HEK293 (cell line): ENCODE results near the gene RBM20.
A peak's percentile ranks its signal among the peaks of the same experiment; 100 is the strongest.

Source experiments
- EGR2 ChIP-seq: fragments of 450-650 bp; formaldehyde crosslinking; IDR thresholded peaks from 2 replicates; pipeline ENCODE4 v1.5.1; 2016; ENCODE audit warnings: low read depth, missing biosample characterization, missing genetic modification characterization
- FEZF1 ChIP-seq: fragments of 450-650 bp; formaldehyde crosslinking; IDR thresholded peaks from 2 replicates; pipeline ENCODE4 v1.5.1; 2016; ENCODE audit warnings: missing biosample characterization, missing genetic modification characterization
- HOXA7 ChIP-seq: sonication (generic); formaldehyde crosslinking; IDR thresholded peaks from 2 replicates; pipeline ENCODE4 v1.8.1; 2022; ENCODE audit warnings: missing genetic modification reagents, borderline replicate concordance
- MEIS1 ChIP-seq: sonication (generic); formaldehyde crosslinking; IDR thresholded peaks from 2 replicates; pipeline ENCODE4 v1.8.1; 2022; ENCODE audit warnings: missing genetic modification reagents, mild to moderate bottlenecking, borderline replicate concordance
- OVOL3 ChIP-seq: fragments of 450-650 bp; formaldehyde crosslinking; IDR thresholded peaks from 2 replicates; pipeline ENCODE4 v1.5.1; 2016; ENCODE audit warnings: missing biosample characterization, missing genetic modification characterization
- REPIN1 ChIP-seq: fragments of 450-650 bp; formaldehyde crosslinking; IDR thresholded peaks from 2 replicates; pipeline ENCODE4 v1.5.1; 2017; ENCODE audit warnings: missing biosample characterization, missing genetic modification characterization, low read depth
- SP7 ChIP-seq: fragments of 450-650 bp; formaldehyde crosslinking; IDR thresholded peaks from 2 replicates; pipeline ENCODE4 v1.5.1; 2016; ENCODE audit warnings: missing biosample characterization, missing genetic modification characterization
- WT1 ChIP-seq: fragments of 450-650 bp; formaldehyde crosslinking; IDR thresholded peaks from 2 replicates; pipeline ENCODE4 v1.5.1; 2016; ENCODE audit warnings: missing biosample characterization, missing genetic modification characterization
- ZNF133 ChIP-seq: fragments of 450-650 bp; formaldehyde crosslinking; IDR thresholded peaks from 2 replicates; pipeline ENCODE4 v1.5.1; 2016; ENCODE audit warnings: missing biosample characterization, missing genetic modification characterization
- ZNF211 ChIP-seq: fragments of 450-650 bp; formaldehyde crosslinking; IDR thresholded peaks from 2 replicates; pipeline ENCODE4 v1.5.1; 2016; ENCODE audit warnings: low read depth, missing biosample characterization, missing genetic modification characterization
- ZNF23 ChIP-seq: fragments of 450-650 bp; formaldehyde crosslinking; IDR thresholded peaks from 2 replicates; pipeline ENCODE4 v1.5.1; 2016; ENCODE audit warnings: missing biosample characterization, missing genetic modification characterization, borderline replicate concordance
- ZNF239 ChIP-seq: fragments of 450-650 bp; formaldehyde crosslinking; IDR thresholded peaks from 2 replicates; pipeline ENCODE4 v1.5.1; 2016; ENCODE audit warnings: missing biosample characterization, missing genetic modification characterization
- ZNF248 ChIP-seq: fragments of 450-650 bp; formaldehyde crosslinking; IDR thresholded peaks from 2 replicates; pipeline ENCODE4 v1.5.1; 2017; ENCODE audit warnings: missing biosample characterization, missing genetic modification characterization
- ZNF416 ChIP-seq: fragments of 450-650 bp; formaldehyde crosslinking; IDR thresholded peaks from 2 replicates; pipeline ENCODE4 v1.5.1; 2016; ENCODE audit warnings: missing biosample characterization, missing genetic modification characterization
- ZNF426 ChIP-seq: fragments of 450-650 bp; formaldehyde crosslinking; IDR thresholded peaks from 2 replicates; pipeline ENCODE4 v1.5.1; 2017; ENCODE audit warnings: missing biosample characterization, missing genetic modification characterization, mild to moderate bottlenecking, inconsistent platforms, moderate library complexity
- ZNF561 ChIP-seq: fragments of 450-650 bp; IDR thresholded peaks from 2 replicates; pipeline ENCODE4 v1.5.1; 2018; ENCODE audit warnings: missing biosample characterization, missing genetic modification characterization, borderline replicate concordance
- ZNF664 ChIP-seq: fragments of 450-650 bp; formaldehyde crosslinking; IDR thresholded peaks from 2 replicates; pipeline ENCODE4 v1.5.1; 2016; ENCODE audit warnings: missing biosample characterization, missing genetic modification characterization
- ZNF791 ChIP-seq: fragments of 450-650 bp; formaldehyde crosslinking; IDR thresholded peaks from 2 replicates; pipeline ENCODE4 v1.5.1; 2016; ENCODE audit warnings: missing biosample characterization, missing genetic modification characterization
- ZNF830 ChIP-seq: fragments of 450-650 bp; IDR thresholded peaks from 2 replicates; pipeline ENCODE4 v1.5.0; 2018; ENCODE audit warnings: missing biosample characterization, missing genetic modification characterization, low read depth, mild to moderate bottlenecking, moderate library complexity
- ZNF837 ChIP-seq: fragments of 450-650 bp; formaldehyde crosslinking; IDR thresholded peaks from 2 replicates; pipeline ENCODE4 v1.5.1; 2016; ENCODE audit warnings: missing biosample characterization, missing genetic modification characterization
- ZNF843 ChIP-seq: fragments of 450-650 bp; formaldehyde crosslinking; IDR thresholded peaks from 2 replicates; pipeline ENCODE4 v1.5.1; 2016; ENCODE audit warnings: missing biosample characterization, missing genetic modification characterization
- TF ChIP-seq, protein P1 (sequence below): fragments of 450-650 bp; formaldehyde crosslinking; IDR thresholded peaks from 2 replicates; pipeline ENCODE4 v1.5.1; 2016; ENCODE audit warnings: missing biosample characterization, missing genetic modification characterization
- TF ChIP-seq, protein P2 (sequence below): sonication (generic); formaldehyde crosslinking; IDR thresholded peaks from 2 replicates; pipeline ENCODE4 v1.8.1; 2022; ENCODE audit warnings: mild to moderate bottlenecking, moderate library complexity, missing genetic modification reagents
- TF ChIP-seq, protein P3 (sequence below): fragments of 450-650 bp; formaldehyde crosslinking; IDR thresholded peaks from 2 replicates; pipeline ENCODE4 v1.5.1; 2016; ENCODE audit warnings: missing biosample characterization, missing genetic modification characterization, borderline replicate concordance
- TF ChIP-seq, protein P4 (sequence below): fragments of 450-650 bp; formaldehyde crosslinking; IDR thresholded peaks from 2 replicates; pipeline ENCODE4 v1.5.1; 2017; ENCODE audit warnings: missing biosample characterization, mild to moderate bottlenecking, missing genetic modification characterization, moderate library complexity
- TF ChIP-seq, protein P5 (sequence below): fragments of 450-650 bp; formaldehyde crosslinking; IDR thresholded peaks from 2 replicates; pipeline ENCODE4 v1.5.1; 2017; ENCODE audit warnings: missing biosample characterization, missing genetic modification characterization
- TF ChIP-seq, protein P6 (sequence below): fragments of 450-650 bp; formaldehyde crosslinking; IDR thresholded peaks from 2 replicates; pipeline ENCODE4 v1.5.1; 2016; ENCODE audit warnings: missing biosample characterization, missing genetic modification characterization
- TF ChIP-seq, protein P7 (sequence below): fragments of 450-650 bp; formaldehyde crosslinking; IDR thresholded peaks from 2 replicates; pipeline ENCODE4 v1.5.1; 2016; ENCODE audit warnings: missing biosample characterization, missing genetic modification characterization

RBM20 gene

DNA sequence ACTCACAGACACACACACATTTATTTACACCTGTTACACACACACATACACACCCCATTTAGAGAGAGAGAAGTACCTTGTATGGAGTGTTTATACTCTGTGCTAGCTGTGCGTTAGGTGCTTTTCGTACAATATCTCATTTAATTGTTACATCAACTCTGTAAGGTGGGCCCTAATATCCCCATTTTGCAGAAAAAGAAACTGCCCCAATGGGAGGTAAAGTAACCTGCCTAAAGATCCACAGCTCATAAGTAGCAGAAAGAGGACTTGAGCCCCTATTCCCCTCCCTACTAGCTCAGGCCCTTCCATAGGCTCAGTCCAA lies 23.8 kb upstream of the RBM20 start (continued):
- TF ChIP-seq, protein P1, sequence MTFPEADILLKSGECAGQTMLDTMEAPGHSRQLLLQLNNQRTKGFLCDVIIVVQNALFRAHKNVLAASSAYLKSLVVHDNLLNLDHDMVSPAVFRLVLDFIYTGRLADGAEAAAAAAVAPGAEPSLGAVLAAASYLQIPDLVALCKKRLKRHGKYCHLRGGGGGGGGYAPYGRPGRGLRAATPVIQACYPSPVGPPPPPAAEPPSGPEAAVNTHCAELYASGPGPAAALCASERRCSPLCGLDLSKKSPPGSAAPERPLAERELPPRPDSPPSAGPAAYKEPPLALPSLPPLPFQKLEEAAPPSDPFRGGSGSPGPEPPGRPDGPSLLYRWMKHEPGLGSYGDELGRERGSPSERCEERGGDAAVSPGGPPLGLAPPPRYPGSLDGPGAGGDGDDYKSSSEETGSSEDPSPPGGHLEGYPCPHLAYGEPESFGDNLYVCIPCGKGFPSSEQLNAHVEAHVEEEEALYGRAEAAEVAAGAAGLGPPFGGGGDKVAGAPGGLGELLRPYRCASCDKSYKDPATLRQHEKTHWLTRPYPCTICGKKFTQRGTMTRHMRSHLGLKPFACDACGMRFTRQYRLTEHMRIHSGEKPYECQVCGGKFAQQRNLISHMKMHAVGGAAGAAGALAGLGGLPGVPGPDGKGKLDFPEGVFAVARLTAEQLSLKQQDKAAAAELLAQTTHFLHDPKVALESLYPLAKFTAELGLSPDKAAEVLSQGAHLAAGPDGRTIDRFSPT (tag by site-specific recombination): no peak
- TF ChIP-seq ZNF133 (tag by site-specific recombination) (0 out of 2 replicates have a peak, but pooled peaks have one; percentile 44), ZNF843 (0 out of 2 replicates have a peak, but pooled peaks have one; percentile 0), WT1 (tag by site-specific recombination) (no peak), ZNF248 (no peak), ZNF426 (tag by site-specific recombination) (no peak), OVOL3 (tag by site-specific recombination) (no peak), ZNF561 (tag by site-specific recombination) (no peak), REPIN1 (tag by site-specific recombination) (no peak), ZNF23 (no peak), MEIS1 (CRISPR knock-in tag) (no peak), FEZF1 (tag by site-specific recombination) (no peak), ZNF830 (no peak), SP7 (tag by site-specific recombination) (peak; percentile 10; the same call in 1 of the 2 replicates), ZNF211 (tag by site-specific recombination) (no peak), ZNF664 (tag by site-specific recombination) (peak; percentile 99), ZNF239 (no peak), HOXA7 (CRISPR knock-in tag) (no peak), ZNF791 (tag by site-specific recombination) (no peak), ZNF416 (tag by site-specific recombination) (no peak), ZNF837 (tag by site-specific recombination) (no peak), EGR2 (no peak; the same call in 1 of the 2 replicates)
- TF ChIP-seq, protein P2, sequence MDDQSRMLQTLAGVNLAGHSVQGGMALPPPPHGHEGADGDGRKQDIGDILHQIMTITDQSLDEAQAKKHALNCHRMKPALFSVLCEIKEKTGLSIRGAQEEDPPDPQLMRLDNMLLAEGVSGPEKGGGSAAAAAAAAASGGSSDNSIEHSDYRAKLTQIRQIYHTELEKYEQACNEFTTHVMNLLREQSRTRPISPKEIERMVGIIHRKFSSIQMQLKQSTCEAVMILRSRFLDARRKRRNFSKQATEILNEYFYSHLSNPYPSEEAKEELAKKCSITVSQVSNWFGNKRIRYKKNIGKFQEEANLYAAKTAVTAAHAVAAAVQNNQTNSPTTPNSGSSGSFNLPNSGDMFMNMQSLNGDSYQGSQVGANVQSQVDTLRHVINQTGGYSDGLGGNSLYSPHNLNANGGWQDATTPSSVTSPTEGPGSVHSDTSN: no peak
- TF ChIP-seq, protein P3, sequence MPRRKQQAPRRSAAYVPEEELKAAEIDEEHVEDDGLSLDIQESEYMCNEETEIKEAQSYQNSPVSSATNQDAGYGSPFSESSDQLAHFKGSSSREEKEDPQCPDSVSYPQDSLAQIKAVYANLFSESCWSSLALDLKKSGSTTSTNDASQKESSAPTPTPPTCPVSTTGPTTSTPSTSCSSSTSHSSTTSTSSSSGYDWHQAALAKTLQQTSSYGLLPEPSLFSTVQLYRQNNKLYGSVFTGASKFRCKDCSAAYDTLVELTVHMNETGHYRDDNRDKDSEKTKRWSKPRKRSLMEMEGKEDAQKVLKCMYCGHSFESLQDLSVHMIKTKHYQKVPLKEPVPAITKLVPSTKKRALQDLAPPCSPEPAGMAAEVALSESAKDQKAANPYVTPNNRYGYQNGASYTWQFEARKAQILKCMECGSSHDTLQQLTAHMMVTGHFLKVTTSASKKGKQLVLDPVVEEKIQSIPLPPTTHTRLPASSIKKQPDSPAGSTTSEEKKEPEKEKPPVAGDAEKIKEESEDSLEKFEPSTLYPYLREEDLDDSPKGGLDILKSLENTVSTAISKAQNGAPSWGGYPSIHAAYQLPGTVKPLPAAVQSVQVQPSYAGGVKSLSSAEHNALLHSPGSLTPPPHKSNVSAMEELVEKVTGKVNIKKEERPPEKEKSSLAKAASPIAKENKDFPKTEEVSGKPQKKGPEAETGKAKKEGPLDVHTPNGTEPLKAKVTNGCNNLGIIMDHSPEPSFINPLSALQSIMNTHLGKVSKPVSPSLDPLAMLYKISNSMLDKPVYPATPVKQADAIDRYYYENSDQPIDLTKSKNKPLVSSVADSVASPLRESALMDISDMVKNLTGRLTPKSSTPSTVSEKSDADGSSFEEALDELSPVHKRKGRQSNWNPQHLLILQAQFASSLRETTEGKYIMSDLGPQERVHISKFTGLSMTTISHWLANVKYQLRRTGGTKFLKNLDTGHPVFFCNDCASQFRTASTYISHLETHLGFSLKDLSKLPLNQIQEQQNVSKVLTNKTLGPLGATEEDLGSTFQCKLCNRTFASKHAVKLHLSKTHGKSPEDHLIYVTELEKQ (tag by site-specific recombination): no peak
- TF ChIP-seq, protein P4, sequence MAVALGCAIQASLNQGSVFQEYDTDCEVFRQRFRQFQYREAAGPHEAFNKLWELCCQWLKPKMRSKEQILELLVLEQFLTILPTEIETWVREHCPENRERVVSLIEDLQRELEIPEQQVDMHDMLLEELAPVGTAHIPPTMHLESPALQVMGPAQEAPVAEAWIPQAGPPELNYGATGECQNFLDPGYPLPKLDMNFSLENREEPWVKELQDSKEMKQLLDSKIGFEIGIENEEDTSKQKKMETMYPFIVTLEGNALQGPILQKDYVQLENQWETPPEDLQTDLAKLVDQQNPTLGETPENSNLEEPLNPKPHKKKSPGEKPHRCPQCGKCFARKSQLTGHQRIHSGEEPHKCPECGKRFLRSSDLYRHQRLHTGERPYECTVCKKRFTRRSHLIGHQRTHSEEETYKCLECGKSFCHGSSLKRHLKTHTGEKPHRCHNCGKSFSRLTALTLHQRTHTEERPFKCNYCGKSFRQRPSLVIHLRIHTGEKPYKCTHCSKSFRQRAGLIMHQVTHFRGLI (tag by site-specific recombination): no peak
- TF ChIP-seq, protein P5, sequence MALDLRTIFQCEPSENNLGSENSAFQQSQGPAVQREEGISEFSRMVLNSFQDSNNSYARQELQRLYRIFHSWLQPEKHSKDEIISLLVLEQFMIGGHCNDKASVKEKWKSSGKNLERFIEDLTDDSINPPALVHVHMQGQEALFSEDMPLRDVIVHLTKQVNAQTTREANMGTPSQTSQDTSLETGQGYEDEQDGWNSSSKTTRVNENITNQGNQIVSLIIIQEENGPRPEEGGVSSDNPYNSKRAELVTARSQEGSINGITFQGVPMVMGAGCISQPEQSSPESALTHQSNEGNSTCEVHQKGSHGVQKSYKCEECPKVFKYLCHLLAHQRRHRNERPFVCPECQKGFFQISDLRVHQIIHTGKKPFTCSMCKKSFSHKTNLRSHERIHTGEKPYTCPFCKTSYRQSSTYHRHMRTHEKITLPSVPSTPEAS: peak; percentile 66; the same call in 1 of the 2 replicates
- TF ChIP-seq, protein P6, sequence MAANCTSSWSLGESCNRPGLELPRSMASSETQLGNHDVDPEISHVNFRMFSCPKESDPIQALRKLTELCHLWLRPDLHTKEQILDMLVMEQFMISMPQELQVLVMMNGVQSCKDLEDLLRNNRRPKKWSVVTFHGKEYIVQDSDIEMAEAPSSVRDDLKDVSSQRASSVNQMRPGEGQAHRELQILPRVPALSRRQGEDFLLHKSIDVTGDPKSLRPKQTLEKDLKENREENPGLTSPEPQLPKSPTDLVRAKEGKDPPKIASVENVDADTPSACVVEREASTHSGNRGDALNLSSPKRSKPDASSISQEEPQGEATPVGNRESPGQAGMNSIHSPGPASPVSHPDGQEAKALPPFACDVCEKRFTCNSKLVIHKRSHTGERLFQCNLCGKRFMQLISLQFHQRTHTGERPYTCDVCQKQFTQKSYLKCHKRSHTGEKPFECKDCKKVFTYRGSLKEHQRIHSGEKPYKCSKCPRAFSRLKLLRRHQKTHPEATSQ: no peak
- TF ChIP-seq, protein P7, sequence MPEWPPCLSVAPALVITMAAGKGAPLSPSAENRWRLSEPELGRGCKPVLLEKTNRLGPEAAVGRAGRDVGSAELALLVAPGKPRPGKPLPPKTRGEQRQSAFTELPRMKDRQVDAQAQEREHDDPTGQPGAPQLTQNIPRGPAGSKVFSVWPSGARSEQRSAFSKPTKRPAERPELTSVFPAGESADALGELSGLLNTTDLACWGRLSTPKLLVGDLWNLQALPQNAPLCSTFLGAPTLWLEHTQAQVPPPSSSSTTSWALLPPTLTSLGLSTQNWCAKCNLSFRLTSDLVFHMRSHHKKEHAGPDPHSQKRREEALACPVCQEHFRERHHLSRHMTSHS: no peak
